ENCODE measurements around the gene COA8. TPM values are rescaled to one million over a fixed set of nuclear protein-coding genes. Genes with fewer than 3 reads are reported as not detected.

Gene COA8
- total and polyA plus RNA-seq, 2 of the 4 experiments (the other 2 are of a cell fraction) = 12.2 to 21.1 TPM

DNA sequence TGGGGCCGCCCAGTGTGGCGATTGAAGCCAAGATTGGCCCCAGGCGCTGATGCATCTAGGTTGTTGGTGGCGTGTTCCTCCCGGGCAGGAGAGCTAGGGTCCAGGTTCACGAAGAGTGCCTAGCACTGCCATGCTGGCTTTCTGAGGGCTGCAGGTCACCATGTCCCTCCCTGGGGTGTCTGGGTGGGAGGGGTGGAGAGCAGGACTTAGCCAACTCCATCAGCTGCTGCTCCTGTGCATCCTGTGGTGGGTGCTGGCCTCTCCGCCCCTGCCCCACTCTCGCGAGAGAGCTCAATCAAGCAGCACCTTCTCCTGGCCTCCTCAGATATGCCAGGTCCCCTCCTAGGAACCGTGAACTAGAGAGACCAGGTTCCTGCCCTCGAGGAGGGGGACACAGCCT is 31.9 kb upstream of the COA8 start:
- Histone ChIP-seq H2AFZ (replicated peaks; ENCODE audit: low read length, poor library complexity) (no peak overlapping the region), H3K36me3 (ENCODE audit: control insufficient read depth, insufficient read depth, low read length) (peaks cover 12% of the 10 kb centered on the region; the same call in 1 of the 2 replicates), H3K9me3 (ENCODE audit: control insufficient read depth, insufficient read depth, low read length) (no peaks in the 10 kb centered on the region), H3K18ac (ENCODE audit: low read depth, low read length) (no peak overlapping the region), H2AK9ac (replicated peaks; ENCODE audit: low read depth, low read length, poor library complexity) (no peak overlapping the region), H3K9me1 (ENCODE audit: insufficient read depth, low read length) (peaks cover 13% of the 10 kb centered on the region), H4K5ac (ENCODE audit: low read depth, low read length) (no peak overlapping the region), H3K14ac (replicated peaks; ENCODE audit: low read depth, low read length) (no peak overlapping the region), H4K91ac (ENCODE audit: insufficient read depth, low read depth, low read length) (no peak overlapping the region), H3K4me1 (ENCODE audit: control insufficient read depth, insufficient read depth, low read length) (peaks cover 11% of the 10 kb centered on the region), H3K4ac (ENCODE audit: low read depth, low read length) (no peak overlapping the region), H2AK5ac (ENCODE audit: low read depth, low read length) (no peak overlapping the region), H3K27me3 (ENCODE audit: control insufficient read depth, insufficient read depth, low read length) (no peaks in the 10 kb centered on the region), H2BK5ac (ENCODE audit: low read depth, low read length, poor library complexity, severe bottlenecking) (no peak overlapping the region), H4K20me1 (ENCODE audit: insufficient read depth, low read length) (peaks cover 26% of the 10 kb centered on the region), H2BK120ac (ENCODE audit: low read depth, low read length) (no peak overlapping the region), H2BK20ac (ENCODE audit: low read depth, low read length) (no peak overlapping the region), H3K27ac (ENCODE audit: insufficient read depth, low read length) (no peak overlapping the region), H3K4me2 (ENCODE audit: low read depth, low read length) (no peak overlapping the region), H3K23ac (ENCODE audit: low read depth, low read length) (no peak overlapping the region), H2BK15ac (ENCODE audit: low read depth, low read length) (no peak overlapping the region), H3K4me3 (ENCODE audit: insufficient read depth, low read depth, low read length) (no peak overlapping the region), H3K9ac (ENCODE audit: low read depth, low read length) (no peak overlapping the region), H4K8ac (ENCODE audit: low read depth in 2 of 2, low read length in 2 of 2) (no peak overlapping the region), H3K56ac (ENCODE audit: extremely low read depth, insufficient read depth, low read length) (no peak overlapping the region), H3K79me1 (ENCODE audit: low read depth in 1 of 2, low read length in 2 of 2) (peaks cover 0 to 44% of the 10 kb centered on the region in 2 experiments; a peak in 3 of 4 replicates)
- ATAC-seq (ENCODE audit: low read depth) (no peak), DNase-seq (no peak)
- in situ Hi-C loops (cut with MboI; ENCODE audit: low sequenced_read_pairs) = no loop called here
- dilution Hi-C loops (cut with HindIII; ENCODE audit: low sequenced_read_pairs, unreplicated experiment) = no loop called here
- intact Hi-C loops (cut with micrococcal nuclease) = no loop called here
- CTCF ChIA-PET = no interaction called here
- no TSS peak for BruUV-seq (replicated peaks)
- WGBS, 2 experiments (ENCODE audit: extremely low coverage in 2 of 2, insufficient read length in 1 of 2) = 71% methylated on average over 2 of the region's 11 CpGs; no CpG with 5 or more reads in 1 of the 2 experiments
- TF ChIP-seq, protein P1, sequence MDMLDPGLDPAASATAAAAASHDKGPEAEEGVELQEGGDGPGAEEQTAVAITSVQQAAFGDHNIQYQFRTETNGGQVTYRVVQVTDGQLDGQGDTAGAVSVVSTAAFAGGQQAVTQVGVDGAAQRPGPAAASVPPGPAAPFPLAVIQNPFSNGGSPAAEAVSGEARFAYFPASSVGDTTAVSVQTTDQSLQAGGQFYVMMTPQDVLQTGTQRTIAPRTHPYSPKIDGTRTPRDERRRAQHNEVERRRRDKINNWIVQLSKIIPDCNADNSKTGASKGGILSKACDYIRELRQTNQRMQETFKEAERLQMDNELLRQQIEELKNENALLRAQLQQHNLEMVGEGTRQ (IDR thresholded peaks at IDR 0.05; ENCODE audit: low read depth, low read length) = no peak
- TF ChIP-seq RFX5 (IDR thresholded peaks at IDR 0.05; ENCODE audit: low read depth, low read length) (no peak), MAZ (IDR thresholded peaks at IDR 0.05; ENCODE audit: borderline replicate concordance, low read depth, low read length) (no peak), MAFK (IDR thresholded peaks at IDR 0.05; ENCODE audit: low read depth, low read length) (no peak), SMC3 (IDR thresholded peaks at IDR 0.05; ENCODE audit: low read depth, low read length) (no peak), POLR2A (IDR thresholded peaks at IDR 0.05; ENCODE audit: low read depth, low read length) (no peak), RAD21 (IDR thresholded peaks at IDR 0.05; ENCODE audit: low read length) (no peak), NFE2L2 (IDR thresholded peaks at IDR 0.05; ENCODE audit: low read depth, low read length) (no peak), CHD1 (IDR thresholded peaks at IDR 0.05; ENCODE audit: low read depth, low read length) (no peak), MXI1 (IDR thresholded peaks at IDR 0.05; ENCODE audit: borderline replicate concordance, low read depth, low read length) (no peak)
- TF ChIP-seq, protein P2, sequence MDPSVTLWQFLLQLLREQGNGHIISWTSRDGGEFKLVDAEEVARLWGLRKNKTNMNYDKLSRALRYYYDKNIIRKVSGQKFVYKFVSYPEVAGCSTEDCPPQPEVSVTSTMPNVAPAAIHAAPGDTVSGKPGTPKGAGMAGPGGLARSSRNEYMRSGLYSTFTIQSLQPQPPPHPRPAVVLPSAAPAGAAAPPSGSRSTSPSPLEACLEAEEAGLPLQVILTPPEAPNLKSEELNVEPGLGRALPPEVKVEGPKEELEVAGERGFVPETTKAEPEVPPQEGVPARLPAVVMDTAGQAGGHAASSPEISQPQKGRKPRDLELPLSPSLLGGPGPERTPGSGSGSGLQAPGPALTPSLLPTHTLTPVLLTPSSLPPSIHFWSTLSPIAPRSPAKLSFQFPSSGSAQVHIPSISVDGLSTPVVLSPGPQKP (IDR thresholded peaks at IDR 0.05; ENCODE audit: borderline replicate concordance, low read depth, low read length) = no peak
- TF ChIP-seq, protein P3, sequence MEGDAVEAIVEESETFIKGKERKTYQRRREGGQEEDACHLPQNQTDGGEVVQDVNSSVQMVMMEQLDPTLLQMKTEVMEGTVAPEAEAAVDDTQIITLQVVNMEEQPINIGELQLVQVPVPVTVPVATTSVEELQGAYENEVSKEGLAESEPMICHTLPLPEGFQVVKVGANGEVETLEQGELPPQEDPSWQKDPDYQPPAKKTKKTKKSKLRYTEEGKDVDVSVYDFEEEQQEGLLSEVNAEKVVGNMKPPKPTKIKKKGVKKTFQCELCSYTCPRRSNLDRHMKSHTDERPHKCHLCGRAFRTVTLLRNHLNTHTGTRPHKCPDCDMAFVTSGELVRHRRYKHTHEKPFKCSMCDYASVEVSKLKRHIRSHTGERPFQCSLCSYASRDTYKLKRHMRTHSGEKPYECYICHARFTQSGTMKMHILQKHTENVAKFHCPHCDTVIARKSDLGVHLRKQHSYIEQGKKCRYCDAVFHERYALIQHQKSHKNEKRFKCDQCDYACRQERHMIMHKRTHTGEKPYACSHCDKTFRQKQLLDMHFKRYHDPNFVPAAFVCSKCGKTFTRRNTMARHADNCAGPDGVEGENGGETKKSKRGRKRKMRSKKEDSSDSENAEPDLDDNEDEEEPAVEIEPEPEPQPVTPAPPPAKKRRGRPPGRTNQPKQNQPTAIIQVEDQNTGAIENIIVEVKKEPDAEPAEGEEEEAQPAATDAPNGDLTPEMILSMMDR (conservative IDR thresholded peaks at IDR 0.05; ENCODE audit: low read depth, low read length) = no peak
- POLR2A ChIA-PET (ENCODE audit: unreplicated experiment) = no interaction called here
